Stimulated activated CD4-positive, alpha-beta T cell treated with anti-CD3 and anti-CD28 coated beads, Interleukin-2, amount 100 ng/mL, for 4 hours (primary cell): Measurements from ENCODE around the gene ABHD5.
"Not testable (repeated sequence)": the region's sequence is repeated elsewhere in the genome, so short reads cannot be mapped to it uniquely, and the experiment has no call there.

Experiments used
- DNase-seq: peaks from one replicate; pipeline ENCODE4 v3.0.0-alpha.2; 2020; ENCODE audit warnings: low read depth

ABHD5 gene

GRCh38 chr3:43690400-43691119 is at the start of gene ABHD5:
Gene ABHD5, plus strand, starts transcription at chr3:43690938. Its CDS starts 55 bp downstream, at chr3:43690993.
- DNase-seq: peak; percentile 89

GRCh38 chr3:43641306-43642114 is 49.2 kb upstream of the ABHD5 start:
- DNase-seq: no peak

- DNase-seq: no peak
Measured at GRCh38 chr3:43644443-43644842, 46.3 kb upstream of the ABHD5 start.

GRCh38 chr3:43647331-43648166 is 43.2 kb upstream of the ABHD5 start:
- DNase-seq: no peak

GRCh38 chr3:43648957-43649356 is 41.8 kb upstream of the ABHD5 start:
- DNase-seq: no peak

GRCh38 chr3:43649365-43649968 is 41.3 kb upstream of the ABHD5 start:
- DNase-seq: no peak

- DNase-seq: no peak
Measured at GRCh38 chr3:43650345-43650744, 40.4 kb upstream of the ABHD5 start.

GRCh38 chr3:43656390-43656789 is 34.3 kb upstream of the ABHD5 start:
- DNase-seq: not testable (repeated sequence)

GRCh38 chr3:43659250-43659880 is 31.4 kb upstream of the ABHD5 start:
- no peak for DNase-seq

GRCh38 chr3:43661376-43661775 is 29.4 kb upstream of the ABHD5 start:
- DNase-seq: not testable (repeated sequence)

GRCh38 chr3:43665011-43665410 is 25.7 kb upstream of the ABHD5 start:
- DNase-seq: not testable (repeated sequence)

- DNase-seq: no peak
Measured at GRCh38 chr3:43670635-43671522, 19.9 kb upstream of the ABHD5 start.

- DNase-seq: no peak
Measured at GRCh38 chr3:43674345-43675085, 16.2 kb upstream of the ABHD5 start.

- DNase-seq: no peak
Measured at GRCh38 chr3:43675593-43675992, 15.1 kb upstream of the ABHD5 start.

GRCh38 chr3:43676441-43676840 is 14.3 kb upstream of the ABHD5 start:
- no peak for DNase-seq

GRCh38 chr3:43678375-43678774 is 12.4 kb upstream of the ABHD5 start:
- DNase-seq: not testable (repeated sequence)

- DNase-seq: not testable (repeated sequence)
Measured at GRCh38 chr3:43678887-43679449, 11.8 kb upstream of the ABHD5 start.

- DNase-seq: not testable (repeated sequence)
Measured at GRCh38 chr3:43680857-43681256, 9.9 kb upstream of the ABHD5 start.

- no peak for DNase-seq
Measured at GRCh38 chr3:43684944-43685343, 5.8 kb upstream of the ABHD5 start.
